ENCODE data around the gene JAKMIP2. TPM values are rescaled to one million over a fixed set of nuclear protein-coding genes. Genes with fewer than 3 reads are reported as not detected.

JAKMIP2 gene
- total RNA-seq, 4 donors from 2014 or later = 0.20 TPM; not detected in 3

DNA sequence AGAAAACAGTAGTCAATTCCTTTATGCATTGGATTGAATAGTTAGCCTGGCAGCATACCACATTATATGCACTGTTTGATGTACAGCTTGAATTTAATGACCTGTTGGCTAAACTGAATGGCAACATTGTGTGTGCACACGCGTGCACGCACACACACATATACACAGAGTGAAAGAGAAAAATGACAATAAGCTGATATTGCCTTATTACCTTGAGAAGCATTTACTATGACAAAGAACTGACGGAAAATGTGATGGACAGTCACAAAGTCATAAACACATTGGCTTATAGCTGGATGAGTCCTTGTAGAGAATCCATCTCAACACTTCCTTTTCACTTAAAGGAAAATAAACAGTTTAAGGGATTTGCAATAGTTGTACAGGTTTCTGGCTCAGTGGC is 15.5 kb downstream of the JAKMIP2 start:
- TF ChIP-seq, protein P1, sequence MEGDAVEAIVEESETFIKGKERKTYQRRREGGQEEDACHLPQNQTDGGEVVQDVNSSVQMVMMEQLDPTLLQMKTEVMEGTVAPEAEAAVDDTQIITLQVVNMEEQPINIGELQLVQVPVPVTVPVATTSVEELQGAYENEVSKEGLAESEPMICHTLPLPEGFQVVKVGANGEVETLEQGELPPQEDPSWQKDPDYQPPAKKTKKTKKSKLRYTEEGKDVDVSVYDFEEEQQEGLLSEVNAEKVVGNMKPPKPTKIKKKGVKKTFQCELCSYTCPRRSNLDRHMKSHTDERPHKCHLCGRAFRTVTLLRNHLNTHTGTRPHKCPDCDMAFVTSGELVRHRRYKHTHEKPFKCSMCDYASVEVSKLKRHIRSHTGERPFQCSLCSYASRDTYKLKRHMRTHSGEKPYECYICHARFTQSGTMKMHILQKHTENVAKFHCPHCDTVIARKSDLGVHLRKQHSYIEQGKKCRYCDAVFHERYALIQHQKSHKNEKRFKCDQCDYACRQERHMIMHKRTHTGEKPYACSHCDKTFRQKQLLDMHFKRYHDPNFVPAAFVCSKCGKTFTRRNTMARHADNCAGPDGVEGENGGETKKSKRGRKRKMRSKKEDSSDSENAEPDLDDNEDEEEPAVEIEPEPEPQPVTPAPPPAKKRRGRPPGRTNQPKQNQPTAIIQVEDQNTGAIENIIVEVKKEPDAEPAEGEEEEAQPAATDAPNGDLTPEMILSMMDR (IDR thresholded peaks at IDR 0.05 in 4 of 5, conservative IDR thresholded peaks at IDR 0.05 in 1 of 5) = no peak
- in situ Hi-C loops (cut with MboI; ENCODE audit: low sequenced_read_pairs in 4 of 4) (no loop called here), intact Hi-C loops (cut with DNase I; ENCODE audit: low total_unique reads) (no loop called here)
- no peak overlapping the region for H3K27ac ChIP-seq
- no peak for DNase-seq
- no peaks in the 10 kb centered on the region for H3K36me3 ChIP-seq
- no peak for ATAC-seq
- no peaks in the 10 kb centered on the region for H3K27me3 ChIP-seq
- no peaks in the 10 kb centered on the region for H3K4me1 ChIP-seq
- H3K4me3 ChIP-seq = no peak overlapping the region
- H3K9me3 ChIP-seq = no peaks in the 10 kb centered on the region

DNA sequence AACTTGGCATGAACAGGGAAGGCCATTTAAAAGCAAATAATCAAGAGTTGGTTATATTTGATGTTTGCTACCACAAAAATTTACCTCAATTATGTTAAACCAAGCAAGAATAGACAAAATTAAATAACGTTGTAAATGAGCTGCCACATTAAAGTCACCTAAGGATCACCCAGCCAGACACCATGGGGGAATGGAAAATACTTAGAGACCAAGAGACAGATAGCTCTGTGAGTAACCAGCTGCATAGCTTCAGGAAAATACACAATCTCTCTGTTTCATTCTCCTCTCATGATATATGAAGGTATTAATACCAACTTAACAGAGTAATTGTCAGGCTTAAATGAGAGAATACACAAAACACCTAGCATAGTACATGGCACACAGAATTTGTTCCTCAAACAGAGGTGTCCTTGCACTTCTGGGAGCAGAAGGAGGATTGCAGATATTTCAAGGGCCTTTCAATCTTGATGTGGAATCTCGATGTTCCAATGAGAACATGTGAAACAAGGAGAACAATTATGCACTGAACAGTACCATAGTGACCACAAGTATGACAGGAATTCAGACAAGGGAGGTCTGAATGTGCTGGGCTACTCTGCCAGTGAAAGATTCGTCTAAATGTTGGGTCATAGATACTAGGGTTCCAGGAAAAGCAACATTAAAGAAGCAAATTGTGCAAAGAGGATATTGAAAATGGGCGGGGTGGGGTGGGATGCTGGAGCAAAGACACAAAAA is 18.6 kb downstream of the JAKMIP2 start:
- in situ Hi-C loops (cut with MboI; ENCODE audit: low sequenced_read_pairs in 4 of 4) (no loop called here), intact Hi-C loops (cut with DNase I; ENCODE audit: low total_unique reads) (no loop called here)

GRCh38 chr5:147760086-147760875 is 22.2 kb downstream of the JAKMIP2 start:
- TF ChIP-seq, protein P1 (IDR thresholded peaks at IDR 0.05 in 4 of 5, conservative IDR thresholded peaks at IDR 0.05 in 1 of 5) = no peak
- TF ChIP-seq POLR2A (IDR thresholded peaks at IDR 0.05) = no peak
- Histone ChIP-seq H3K27me3 (no peaks in the 10 kb centered on the region), H3K4me1 (no peaks in the 10 kb centered on the region), H3K27ac (no peak overlapping the region), H3K4me3 (no peak overlapping the region), H3K36me3 (no peaks in the 10 kb centered on the region), H3K9me3 (no peaks in the 10 kb centered on the region)
- in situ Hi-C loops (cut with MboI; ENCODE audit: low sequenced_read_pairs in 4 of 4) = no loop called here
- intact Hi-C loops (cut with DNase I; ENCODE audit: low total_unique reads) = no loop called here
- ATAC-seq = no peak
- no peak for DNase-seq

More for the DNA sequence above, 18.6 kb downstream of the JAKMIP2 start:
- H3K36me3 ChIP-seq = no peaks in the 10 kb centered on the region
- H3K27ac ChIP-seq = no peak overlapping the region
- H3K4me1 ChIP-seq = no peaks in the 10 kb centered on the region
- DNase-seq = no peak
- H3K4me3 ChIP-seq = no peak overlapping the region
- no peaks in the 10 kb centered on the region for H3K27me3 ChIP-seq
- TF ChIP-seq, protein P1 (IDR thresholded peaks at IDR 0.05 in 4 of 5, conservative IDR thresholded peaks at IDR 0.05 in 1 of 5) = no peak
- TF ChIP-seq POLR2A (IDR thresholded peaks at IDR 0.05) = no peak
- H3K9me3 ChIP-seq = no peaks in the 10 kb centered on the region
- no peak for ATAC-seq

- in situ Hi-C loops (cut with MboI; ENCODE audit: low sequenced_read_pairs in 4 of 4) = no loop called here
Observed at GRCh38 chr5:147759441-147759840, 23.1 kb downstream of the JAKMIP2 start.

GRCh38 chr5:147756566-147756965 is 26.0 kb downstream of the JAKMIP2 start:
- in situ Hi-C loops (cut with MboI; ENCODE audit: low sequenced_read_pairs in 4 of 4) (no loop called here), intact Hi-C loops (cut with DNase I; ENCODE audit: low total_unique reads) (no loop called here)
- Histone ChIP-seq H3K9me3 (no peaks in the 10 kb centered on the region), H3K36me3 (no peaks in the 10 kb centered on the region), H3K27ac (no peak overlapping the region), H3K4me3 (no peak overlapping the region), H3K4me1 (no peaks in the 10 kb centered on the region), H3K27me3 (no peaks in the 10 kb centered on the region)
- DNase-seq = no peak
- no peak for TF ChIP-seq POLR2A (IDR thresholded peaks at IDR 0.05)
- TF ChIP-seq, protein P1 (IDR thresholded peaks at IDR 0.05 in 4 of 5, conservative IDR thresholded peaks at IDR 0.05 in 1 of 5) = no peak
- ATAC-seq = no peak

More at GRCh38 chr5:147759441-147759840, 23.1 kb downstream of the JAKMIP2 start:
- ATAC-seq = no peak
- no peaks in the 10 kb centered on the region for H3K36me3 ChIP-seq
- no peak for TF ChIP-seq POLR2A (IDR thresholded peaks at IDR 0.05)
- DNase-seq = no peak
- no peak overlapping the region for H3K4me3 ChIP-seq
- no peaks in the 10 kb centered on the region for H3K27me3 ChIP-seq
- H3K27ac ChIP-seq = no peak overlapping the region
- intact Hi-C loops (cut with DNase I; ENCODE audit: low total_unique reads) = no loop called here
- no peaks in the 10 kb centered on the region for H3K9me3 ChIP-seq
- H3K4me1 ChIP-seq = no peaks in the 10 kb centered on the region

Measured in gastrocnemius medialis (tissue), 4 donors.